ENCODE data around the gene MAGI2. TPM values are rescaled to one million over a fixed set of nuclear protein-coding genes. Genes with fewer than 3 reads are reported as not detected.

Gene MAGI2
- total and polyA plus RNA-seq, 8 donors = 6.1 to 9.2 (median 7.1) TPM

GRCh38 chr7:78489476-78490240, 963.8 kb downstream of the MAGI2 start:
- no peak overlapping the region for H3K27ac ChIP-seq
- H3K27me3 ChIP-seq = no peaks in the 10 kb centered on the region

GRCh38 chr7:78487464-78487863, 966.0 kb downstream of the MAGI2 start:
- no peak for TF ChIP-seq CTCF (IDR thresholded peaks at IDR 0.05)
- intact Hi-C loops (cut with DNase I) = no loop called here

More at GRCh38 chr7:78489476-78490240, 963.8 kb downstream of the MAGI2 start:
- ATAC-seq = peak; percentile 80
- TF ChIP-seq CTCF (IDR thresholded peaks at IDR 0.05) = no peak
- Histone ChIP-seq H3K9me3 (no peaks in the 10 kb centered on the region), H3K4me3 (peak overlapping the region in 1 of 2 donors; percentile 6), H3K4me1 (no peaks in the 10 kb centered on the region), H3K36me3 (no peaks in the 10 kb centered on the region)
- intact Hi-C loops (cut with DNase I) = no loop called here
- DNase-seq = peak in 1 of 4 donors; percentile 10

GRCh38 chr7:78479348-78479747, 974.1 kb downstream of the MAGI2 start:
- intact Hi-C loops (cut with DNase I) = no loop called here
- DNase-seq (no peak), ATAC-seq (no peak)
- H3K27me3 ChIP-seq = no peaks in the 10 kb centered on the region
- no peak for TF ChIP-seq CTCF (IDR thresholded peaks at IDR 0.05)
- H3K27ac ChIP-seq = no peak overlapping the region
- H3K36me3 ChIP-seq = no peaks in the 10 kb centered on the region
- H3K4me3 ChIP-seq = no peak overlapping the region
- H3K9me3 ChIP-seq = no peaks in the 10 kb centered on the region
- no peaks in the 10 kb centered on the region for H3K4me1 ChIP-seq

More at GRCh38 chr7:78487464-78487863, 966.0 kb downstream of the MAGI2 start:
- H3K27ac ChIP-seq = no peak overlapping the region
- DNase-seq (no peak), ATAC-seq (no peak)
- no peaks in the 10 kb centered on the region for H3K36me3 ChIP-seq
- no peak overlapping the region for H3K4me3 ChIP-seq
- no peaks in the 10 kb centered on the region for H3K4me1 ChIP-seq
- H3K9me3 ChIP-seq = no peaks in the 10 kb centered on the region
- no peaks in the 10 kb centered on the region for H3K27me3 ChIP-seq

- Histone ChIP-seq H3K9me3 (no peaks in the 10 kb centered on the region), H3K4me1 (no peaks in the 10 kb centered on the region), H3K36me3 (no peaks in the 10 kb centered on the region), H3K4me3 (no peak overlapping the region), H3K27me3 (no peaks in the 10 kb centered on the region), H3K27ac (no peak overlapping the region)
- intact Hi-C loops (cut with DNase I) = no loop called here
- DNase-seq = no peak
- no peak for TF ChIP-seq CTCF (IDR thresholded peaks at IDR 0.05)
- ATAC-seq = no peak
These were observed 976.5 kb downstream of the MAGI2 start for GRCh38 chr7:78476851-78477405.

- no peaks in the 10 kb centered on the region for H3K36me3 ChIP-seq
- no peak overlapping the region for H3K4me3 ChIP-seq
- no peak for TF ChIP-seq CTCF (IDR thresholded peaks at IDR 0.05)
- H3K4me1 ChIP-seq = no peaks in the 10 kb centered on the region
- no peaks in the 10 kb centered on the region for H3K27me3 ChIP-seq
- H3K9me3 ChIP-seq = no peaks in the 10 kb centered on the region
- ATAC-seq = no peak
- H3K27ac ChIP-seq = no peak overlapping the region
- intact Hi-C loops (cut with DNase I) = no loop called here
- DNase-seq = no peak
These were observed 979.7 kb downstream of the MAGI2 start for GRCh38 chr7:78473571-78474301.

Measured in left lung (tissue), 10 donors.